HCT116 (cell line): ENCODE measurements around the gene MUSTN1. TPM values are rescaled to one million over a fixed set of nuclear protein-coding genes. Genes with fewer than 3 reads are reported as not detected.

Experiments
- ATAC-seq: fragments of 200-7000 bp; cut with Tn5 transposase; 2 replicates; pipeline ENCODE4 v1.9.1; 2020; ENCODE audit warnings: mild to moderate bottlenecking, moderate library complexity
- BruUV-seq: library from RNA; stranded (reverse); fragments of 400-500 nt; replicated peaks from 2 replicates; lab custom pipeline; 2021; lab: Mats Ljungman, UMichigan
- CTCF ChIA-PET: fragments of 300-600 bp; sonication (Branson Sonifier 250); formaldehyde crosslinking; loops from one replicate; lab custom pipeline; 2021; ENCODE audit warnings: antibody characterized with exemption; lab: Charles Lee
- POLR2A ChIA-PET: fragments of 300-600, 350-600 bp; sonication (Branson Sonifier 250); formaldehyde crosslinking; loops from one replicate; lab custom pipeline; 2021; ENCODE audit warnings: antibody characterized with exemption; lab: Charles Lee
- RAD21 ChIA-PET, 2 experiments: fragments of 300-600 bp; sonication (Branson Sonifier 250); formaldehyde crosslinking; loops; one replicate each; lab custom pipeline; 2023; ENCODE audit warnings: low total read pairs in 2 of 2; ENCODE audit not compliant: uncharacterized antibody in 2 of 2, unreplicated experiment in 2 of 2, low non-redundant PET in 1 of 2; lab: Charles Lee
- DNase-seq: peaks from one replicate; pipeline ENCODE4 v3.0.0-alpha.2; 2010; ENCODE audit warnings: low read depth, low spot score
- H2AFZ ChIP-seq: fragments of 200-600 bp; shearing (Covaris generic), sonication (generic); 2 replicates; pipeline ENCODE4 v1.6.1; 2017; ENCODE audit warnings: low read depth, mixed run types, mixed read lengths, antibody characterized with exemption, low read length; ENCODE audit not compliant: poor library complexity, severe bottlenecking
- H3K27ac ChIP-seq: 2 replicates; pipeline ENCODE4 v1.5.1; 2012; ENCODE audit warnings: low read depth, low read length
- H3K27me3 ChIP-seq: fragments of 200-600 bp; sonication (generic); 2 replicates; pipeline ENCODE4 v1.6.1; 2016; ENCODE audit warnings: mixed run types, low read length, mixed read lengths; ENCODE audit not compliant: insufficient read depth
- H3K36me3 ChIP-seq, 2 experiments: fragments of 200-500 bp in 1 of 2; fragments of 200-600 bp in 1 of 2; sonication (Bioruptor generic) in 1 of 2; sonication (generic) in 1 of 2; 2 replicates each; pipeline versions ENCODE4 v1.5.1 to v1.6.1; 2014 to 2016; ENCODE audit warnings: low read length in 2 of 2, inconsistent platforms in 1 of 2, mixed read lengths in 1 of 2, mixed run types in 1 of 2; ENCODE audit not compliant: insufficient read depth in 2 of 2, control insufficient read depth in 1 of 2
- H3K4me1 ChIP-seq, 2 experiments: fragments of 200-600 bp in 1 of 2; sonication (generic) in 1 of 2; 2 replicates each; pipeline versions ENCODE4 v1.5.1 to v1.6.1; 2012 to 2017; ENCODE audit warnings: low read length in 2 of 2, inconsistent platforms in 1 of 2, mild to moderate bottlenecking in 1 of 2, mixed read lengths in 1 of 2, mixed run types in 1 of 2, moderate library complexity in 1 of 2; ENCODE audit not compliant: insufficient read depth in 2 of 2, control insufficient read depth in 1 of 2
- H3K4me2 ChIP-seq: fragments of 200-600 bp; sonication (generic); 2 replicates; pipeline ENCODE4 v1.6.1; 2017; ENCODE audit warnings: mixed run types, low read length, mixed read lengths
- H3K4me3 ChIP-seq, 2 experiments: fragments of 200-600 bp in 1 of 2; sonication (generic) in 1 of 2; replicated peaks in 1 of 2; 2 replicates each; pipeline ENCODE4 v1.5.1; 2011 to 2016; ENCODE audit warnings: low read length in 2 of 2, control low read depth in 1 of 2, low read depth in 1 of 2, mild to moderate bottlenecking in 1 of 2, mixed read lengths in 1 of 2, mixed run types in 1 of 2
- H3K79me2 ChIP-seq: fragments of 200-600 bp; sonication (generic); 2 replicates; pipeline ENCODE4 v1.6.1; 2017; ENCODE audit warnings: mild to moderate bottlenecking, mixed run types, low read length, moderate library complexity, mixed read lengths; ENCODE audit not compliant: insufficient read depth
- H3K9ac ChIP-seq: fragments of 200-600 bp; sonication (generic); 2 replicates; pipeline ENCODE4 v1.6.1; 2016; ENCODE audit warnings: low read length, mixed read lengths
- H3K9me2 ChIP-seq: fragments of 200-600 bp; sonication (generic), shearing (Covaris generic); 2 replicates; pipeline ENCODE4 v1.6.1; 2017; ENCODE audit warnings: mixed run types, mild to moderate bottlenecking, moderate library complexity; ENCODE audit not compliant: insufficient read depth
- H3K9me3 ChIP-seq, 2 experiments: fragments of 200-500 bp in 1 of 2; fragments of 200-600 bp in 1 of 2; sonication (Bioruptor generic) in 1 of 2; sonication (generic) in 1 of 2; 2 replicates each; pipeline ENCODE4 v1.6.1; 2014 to 2017; ENCODE audit warnings: low read length in 2 of 2, mixed read lengths in 2 of 2, inconsistent platforms in 1 of 2, low read depth in 1 of 2, mild to moderate bottlenecking in 1 of 2, mixed run types in 1 of 2, moderate library complexity in 1 of 2; ENCODE audit not compliant: control insufficient read depth in 1 of 2, insufficient read depth in 1 of 2
- H4K20me1 ChIP-seq: fragments of 200-600 bp; sonication (generic), shearing (Covaris generic); 2 replicates; pipeline ENCODE4 v1.6.1; 2017; ENCODE audit warnings: mixed run types, mild to moderate bottlenecking, moderate library complexity; ENCODE audit not compliant: insufficient read depth
- CBX3 ChIP-seq: IDR thresholded peaks from 2 replicates; pipeline ENCODE4 v1.6.1; 2012; ENCODE audit warnings: low read depth
- CEBPB ChIP-seq: IDR thresholded peaks from 2 replicates; pipeline ENCODE4 v1.6.1; 2012; ENCODE audit warnings: low read depth
- EGR1 ChIP-seq: IDR thresholded peaks from 2 replicates; pipeline ENCODE4 v1.6.1; 2012; ENCODE audit warnings: low read depth
- EZH2 ChIP-seq: fragments of 200-600 bp; sonication (generic); IDR thresholded peaks from 2 replicates; pipeline ENCODE4 v1.6.1; 2017; ENCODE audit warnings: antibody characterized with exemption, mixed run types
- EZH2phosphoT487 ChIP-seq: fragments of 200-600 bp; IDR thresholded peaks from 2 replicates; pipeline ENCODE4 v1.6.1; 2018; ENCODE audit warnings: antibody characterized with exemption, borderline replicate concordance
- JUND ChIP-seq: IDR thresholded peaks from 2 replicates; pipeline ENCODE4 v1.6.1; 2012
- POLR2A ChIP-seq: IDR thresholded peaks from 2 replicates; pipeline ENCODE4 v1.7.0; 2011; ENCODE audit warnings: borderline replicate concordance; ENCODE audit not compliant: insufficient read depth, insufficient read length; ENCODE audit errors: extremely low read depth
- SIN3A ChIP-seq: IDR thresholded peaks from 2 replicates; pipeline ENCODE4 v1.6.1; 2012; ENCODE audit warnings: low read depth
- SP1 ChIP-seq: IDR thresholded peaks from 2 replicates; pipeline ENCODE4 v1.6.1; 2012; ENCODE audit warnings: low read depth
- TCF7L2 ChIP-seq: IDR thresholded peaks from 2 replicates; pipeline ENCODE4 v1.7.0; 2011; ENCODE audit warnings: borderline replicate concordance, inconsistent platforms; ENCODE audit not compliant: insufficient read depth, insufficient read length; ENCODE audit errors: extremely low read depth
- ZFX ChIP-seq: fragments of 450-650 bp; IDR thresholded peaks from 2 replicates; pipeline ENCODE4 v1.6.1; 2017
- ZNF274 ChIP-seq: fragments of 200-500 bp; sonication (Bioruptor generic); IDR thresholded peaks from 2 replicates; pipeline ENCODE4 v1.6.1; 2014; ENCODE audit warnings: mild to moderate bottlenecking, low read depth, low read length, inconsistent platforms
- intact Hi-C: fragments of 100-400 bp; cut with micrococcal nuclease; formaldehyde crosslinking; loops from 2 replicates; pipeline ENCODE4 v1.10.0; 2022
- total RNA-seq: library from RNA; stranded (reverse); gene quantifications from one replicate; pipeline ENCODE4 v1.2.1, GENCODE V29; 2021; ENCODE audit not compliant: unreplicated experiment
- TF ChIP-seq, protein P1 (sequence below): IDR thresholded peaks from 2 replicates; pipeline ENCODE4 v1.6.1; 2012
- TF ChIP-seq, protein P2 (sequence below): IDR thresholded peaks from 2 replicates; pipeline ENCODE4 v1.6.1; 2012; ENCODE audit warnings: low read depth
- TF ChIP-seq, protein P3 (sequence below): IDR thresholded peaks from 2 replicates; pipeline ENCODE4 v1.6.1; 2011; ENCODE audit warnings: mild to moderate bottlenecking, low read length, moderate library complexity; ENCODE audit not compliant: insufficient replicate concordance; ENCODE audit errors: extremely low read depth

Gene MUSTN1
- total RNA-seq, 1 experiment from 2014 or later, result 0.44 TPM

DNA sequence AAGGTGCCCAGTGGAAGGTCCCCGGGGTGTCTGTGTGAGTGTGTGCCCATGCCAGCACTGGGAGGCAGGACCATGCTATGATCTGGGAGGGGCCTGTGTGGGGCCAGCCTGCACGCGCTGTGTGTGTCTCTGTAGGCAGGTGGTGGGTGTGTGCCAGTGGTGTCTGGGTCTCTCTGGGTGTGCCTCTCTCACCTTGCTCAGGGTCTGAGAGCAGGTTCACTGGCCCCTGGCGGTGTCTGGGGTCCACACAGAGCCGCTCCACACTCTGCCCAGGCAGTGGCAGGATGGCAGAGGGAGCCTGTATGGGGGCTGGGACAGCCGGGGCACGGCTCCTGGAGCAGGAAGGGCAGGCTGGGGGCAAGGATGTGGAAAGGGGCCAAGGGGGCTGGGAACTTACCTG lies 17.0 kb downstream of the MUSTN1 start:
- no peak overlapping the region for H3K9ac ChIP-seq
- H3K4me1 ChIP-seq, result peaks cover 0 to 6% of the 10 kb centered on the region in 2 experiments; a peak in 1 of 4 replicates
- ChIA-PET RAD21 (no interaction called here), CTCF (no interaction called here), POLR2A (no interaction called here)
- H3K36me3 ChIP-seq, result no peaks in the 10 kb centered on the region
- no peak for DNase-seq
- H3K4me2 ChIP-seq, result no peak overlapping the region
- no peak overlapping the region for H2AFZ ChIP-seq
- no peaks in the 10 kb centered on the region for H3K9me2 ChIP-seq
- H3K27me3 ChIP-seq, result no peaks in the 10 kb centered on the region
- TF ChIP-seq SIN3A, result no peak
- TF ChIP-seq, protein P1, sequence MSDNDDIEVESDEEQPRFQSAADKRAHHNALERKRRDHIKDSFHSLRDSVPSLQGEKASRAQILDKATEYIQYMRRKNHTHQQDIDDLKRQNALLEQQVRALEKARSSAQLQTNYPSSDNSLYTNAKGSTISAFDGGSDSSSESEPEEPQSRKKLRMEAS, result no peak
- TF ChIP-seq EGR1, result no peak
- no peak for TF ChIP-seq EZH2phosphoT487
- no peak for TF ChIP-seq ZNF274
- TF ChIP-seq POLR2A, result no peak
- TF ChIP-seq TCF7L2, result no peak
- TF ChIP-seq ZFX, result no peak
- TF ChIP-seq, protein P2, sequence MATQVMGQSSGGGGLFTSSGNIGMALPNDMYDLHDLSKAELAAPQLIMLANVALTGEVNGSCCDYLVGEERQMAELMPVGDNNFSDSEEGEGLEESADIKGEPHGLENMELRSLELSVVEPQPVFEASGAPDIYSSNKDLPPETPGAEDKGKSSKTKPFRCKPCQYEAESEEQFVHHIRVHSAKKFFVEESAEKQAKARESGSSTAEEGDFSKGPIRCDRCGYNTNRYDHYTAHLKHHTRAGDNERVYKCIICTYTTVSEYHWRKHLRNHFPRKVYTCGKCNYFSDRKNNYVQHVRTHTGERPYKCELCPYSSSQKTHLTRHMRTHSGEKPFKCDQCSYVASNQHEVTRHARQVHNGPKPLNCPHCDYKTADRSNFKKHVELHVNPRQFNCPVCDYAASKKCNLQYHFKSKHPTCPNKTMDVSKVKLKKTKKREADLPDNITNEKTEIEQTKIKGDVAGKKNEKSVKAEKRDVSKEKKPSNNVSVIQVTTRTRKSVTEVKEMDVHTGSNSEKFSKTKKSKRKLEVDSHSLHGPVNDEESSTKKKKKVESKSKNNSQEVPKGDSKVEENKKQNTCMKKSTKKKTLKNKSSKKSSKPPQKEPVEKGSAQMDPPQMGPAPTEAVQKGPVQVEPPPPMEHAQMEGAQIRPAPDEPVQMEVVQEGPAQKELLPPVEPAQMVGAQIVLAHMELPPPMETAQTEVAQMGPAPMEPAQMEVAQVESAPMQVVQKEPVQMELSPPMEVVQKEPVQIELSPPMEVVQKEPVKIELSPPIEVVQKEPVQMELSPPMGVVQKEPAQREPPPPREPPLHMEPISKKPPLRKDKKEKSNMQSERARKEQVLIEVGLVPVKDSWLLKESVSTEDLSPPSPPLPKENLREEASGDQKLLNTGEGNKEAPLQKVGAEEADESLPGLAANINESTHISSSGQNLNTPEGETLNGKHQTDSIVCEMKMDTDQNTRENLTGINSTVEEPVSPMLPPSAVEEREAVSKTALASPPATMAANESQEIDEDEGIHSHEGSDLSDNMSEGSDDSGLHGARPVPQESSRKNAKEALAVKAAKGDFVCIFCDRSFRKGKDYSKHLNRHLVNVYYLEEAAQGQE, result no peak
- no peak for TF ChIP-seq SP1
- no peak for TF ChIP-seq EZH2
- TF ChIP-seq, protein P3, sequence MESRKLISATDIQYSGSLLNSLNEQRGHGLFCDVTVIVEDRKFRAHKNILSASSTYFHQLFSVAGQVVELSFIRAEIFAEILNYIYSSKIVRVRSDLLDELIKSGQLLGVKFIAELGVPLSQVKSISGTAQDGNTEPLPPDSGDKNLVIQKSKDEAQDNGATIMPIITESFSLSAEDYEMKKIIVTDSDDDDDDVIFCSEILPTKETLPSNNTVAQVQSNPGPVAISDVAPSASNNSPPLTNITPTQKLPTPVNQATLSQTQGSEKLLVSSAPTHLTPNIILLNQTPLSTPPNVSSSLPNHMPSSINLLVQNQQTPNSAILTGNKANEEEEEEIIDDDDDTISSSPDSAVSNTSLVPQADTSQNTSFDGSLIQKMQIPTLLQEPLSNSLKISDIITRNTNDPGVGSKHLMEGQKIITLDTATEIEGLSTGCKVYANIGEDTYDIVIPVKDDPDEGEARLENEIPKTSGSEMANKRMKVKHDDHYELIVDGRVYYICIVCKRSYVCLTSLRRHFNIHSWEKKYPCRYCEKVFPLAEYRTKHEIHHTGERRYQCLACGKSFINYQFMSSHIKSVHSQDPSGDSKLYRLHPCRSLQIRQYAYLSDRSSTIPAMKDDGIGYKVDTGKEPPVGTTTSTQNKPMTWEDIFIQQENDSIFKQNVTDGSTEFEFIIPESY, result no peak
- TF ChIP-seq JUND, result no peak
- TF ChIP-seq CBX3, result no peak
- TF ChIP-seq CEBPB, result no peak
- no peaks in the 10 kb centered on the region for H3K9me3 ChIP-seq
- no peak for ATAC-seq
- no TSS peak for BruUV-seq
- H4K20me1 ChIP-seq, result no peaks in the 10 kb centered on the region
- H3K27ac ChIP-seq, result no peak overlapping the region
- H3K79me2 ChIP-seq, result no peaks in the 10 kb centered on the region
- H3K4me3 ChIP-seq, result no peak overlapping the region
- intact Hi-C loops, result no loop called here
